Transverse colon (tissue), 4 donors: ENCODE measurements around the gene VSIG1.

ENCODE experiments used
- CTCF ChIP-seq, 5 experiments: fragments of 200-600 bp in 3 of 5; fragments of 450-650 bp in 2 of 5; sonication (generic) in 3 of 5; IDR thresholded peaks; 1 replicate in 2 of 5; 2 replicates in 3 of 5; pipeline ENCODE4 v1.5.1; 2016 to 2017; ENCODE audit warnings: antibody characterized with exemption in 5 of 5, inconsistent platforms in 3 of 5, mild to moderate bottlenecking in 2 of 5, moderate library complexity in 1 of 5
- EP300 ChIP-seq: sonication (generic); formaldehyde crosslinking; IDR thresholded peaks from one replicate; pipeline ENCODE4 v1.6.1; 2017; ENCODE audit warnings: antibody characterized with exemption, low read depth
- POLR2AphosphoS5 ChIP-seq, 3 donors: sonication (generic); formaldehyde crosslinking; IDR thresholded peaks; one replicate each; pipeline ENCODE4 v1.6.1; 2016; ENCODE audit warnings: antibody characterized with exemption in 3 of 3

GRCh38 chrX:108122748-108123147 is 77.9 kb downstream of the VSIG1 start:
- TF ChIP-seq CTCF (IDR thresholded peaks at IDR 0.05) (no peak), POLR2AphosphoS5 (IDR thresholded peaks at IDR 0.05) (no peak), EP300 (no peak)
